Measurements from ENCODE around the gene TOP1. TPM values are rescaled to one million over a fixed set of nuclear protein-coding genes. Genes with fewer than 3 reads are reported as not detected.

The TOP1 gene
- polyA plus RNA-seq, 2 of the 4 experiments (the other 2 are of a cell fraction) = 20.8 to 70.6 TPM

GRCh38 chr20:41079066-41079465 lies 50.4 kb downstream of the TOP1 start:
- no peak for FAIRE-seq
- no peak overlapping the region for H3K27ac ChIP-seq

GRCh38 chr20:41080866-41081265 lies 52.2 kb downstream of the TOP1 start:
- no peak for DNase-seq (ENCODE audit: low read depth in 1 of 2, low spot score in 1 of 2)
- TF ChIP-seq POLR2AphosphoS2 (conservative IDR thresholded peaks at IDR 0.05; ENCODE audit: low read length) = no peak
- TF ChIP-seq EHMT2 (IDR thresholded peaks at IDR 0.05; ENCODE audit: low read depth) = no peak
- TF ChIP-seq FOXS1 (CRISPR knock-in tag; IDR thresholded peaks at IDR 0.05) = no peak
- no peak for TF ChIP-seq CBX8 (IDR thresholded peaks at IDR 0.05)
- Histone ChIP-seq H3K4me2 (no peak overlapping the region), H3K27ac (no peak overlapping the region), H3K4me3 (no peak overlapping the region), H3K4me1 (peaks cover 10% of the 10 kb centered on the region; the same call in 2 of the 3 replicates), H3K9me3 (no peaks in the 10 kb centered on the region)
- WGBS (ENCODE audit: missing lambda C conversion rate) = 93% methylated on average over 2 of the region's 2 CpGs
- POLR2A ChIA-PET = no interaction called here
- FAIRE-seq = no peak
- CTCF ChIA-PET = interaction anchor here (0.9 to 2.6 kb wide), 5 partner anchors 13 to 118 kb away, joined by 3 to 25 read pairs (median 4); no protein-coding TSS in a partner anchor
- no peak for ATAC-seq

More at GRCh38 chr20:41079066-41079465, 50.4 kb downstream of the TOP1 start:
- CTCF ChIA-PET = interaction anchor here (0.6 to 2.6 kb wide), 11 partner anchors 13 to 116 kb away, joined by 4 to 25 read pairs (median 5); no protein-coding TSS in a partner anchor
- no peak for DNase-seq (ENCODE audit: low read depth in 1 of 2, low spot score in 1 of 2)
- ATAC-seq = no peak
- H3K9me3 ChIP-seq = no peaks in the 10 kb centered on the region
- POLR2A ChIA-PET = no interaction called here
- TF ChIP-seq ZFP36 (IDR thresholded peaks at IDR 0.05; ENCODE audit: borderline replicate concordance, partially characterized antibody) = no peak
- TF ChIP-seq JUN (IDR thresholded peaks at IDR 0.05) = no peak
- no peak for TF ChIP-seq USF2 (IDR thresholded peaks at IDR 0.05)
- no peak for TF ChIP-seq MAFK (IDR thresholded peaks at IDR 0.05; ENCODE audit: partially characterized antibody)
- no peak for TF ChIP-seq HEYL (CRISPR knock-in tag; IDR thresholded peaks at IDR 0.05)
- TF ChIP-seq ZNF302 (CRISPR knock-in tag; IDR thresholded peaks at IDR 0.05) = no peak
- no peak for TF ChIP-seq TP53 (CRISPR knock-in tag; IDR thresholded peaks at IDR 0.05)
- TF ChIP-seq KDM5A (IDR thresholded peaks at IDR 0.05) = no peak
- no peak for TF ChIP-seq HES2 (IDR thresholded peaks at IDR 0.05)
- no peak for TF ChIP-seq RNF2 (IDR thresholded peaks at IDR 0.05; ENCODE audit: borderline replicate concordance, low read depth)
- TF ChIP-seq NPAS2 (CRISPR knock-in tag; IDR thresholded peaks at IDR 0.05; ENCODE audit: borderline replicate concordance) = no peak
- no peak for TF ChIP-seq BCL3 (IDR thresholded peaks at IDR 0.05)
- TF ChIP-seq TFCP2L1 (CRISPR knock-in tag; IDR thresholded peaks at IDR 0.05) = no peak
- no peak for TF ChIP-seq HOXB13 (CRISPR knock-in tag; IDR thresholded peaks at IDR 0.05; ENCODE audit: low read depth)
- TF ChIP-seq BHLHE40 (IDR thresholded peaks at IDR 0.05; ENCODE audit: low read depth, low read length) = no peak
- H3K4me1 ChIP-seq = peaks cover 17% of the 10 kb centered on the region; the same call in 2 of the 3 replicates
- no peak overlapping the region for H3K4me2 ChIP-seq
- 83% methylated on average over 2 of the region's 2 CpGs for WGBS (ENCODE audit: missing lambda C conversion rate)
- no peak overlapping the region for H3K4me3 ChIP-seq

GRCh38 chr20:41081276-41081814 lies 52.7 kb downstream of the TOP1 start:
- no peak for FAIRE-seq
- H3K4me3 ChIP-seq = no peak overlapping the region
- POLR2A ChIA-PET = no interaction called here
- CTCF ChIA-PET = interaction anchor here (0.6 to 1.6 kb wide), 5 partner anchors 13 to 118 kb away, joined by 3 to 5 read pairs (median 4); no protein-coding TSS in a partner anchor
- no peak for DNase-seq (ENCODE audit: low read depth in 1 of 2, low spot score in 1 of 2)
- peaks cover 10% of the 10 kb centered on the region; the same call in 2 of the 3 replicates for H3K4me1 ChIP-seq
- no peak for ATAC-seq
- H3K9me3 ChIP-seq = no peaks in the 10 kb centered on the region
- no peak overlapping the region for H3K4me2 ChIP-seq
- peak; percentile 74 for TF ChIP-seq MAFK (IDR thresholded peaks at IDR 0.05; ENCODE audit: partially characterized antibody)
- no peak for TF ChIP-seq CTCF (IDR thresholded peaks at IDR 0.05)
- H3K27ac ChIP-seq = no peak overlapping the region

All from A549 (cell line).